Measurements from ENCODE around the gene ZNF18.

The ZNF18 gene, protein sequence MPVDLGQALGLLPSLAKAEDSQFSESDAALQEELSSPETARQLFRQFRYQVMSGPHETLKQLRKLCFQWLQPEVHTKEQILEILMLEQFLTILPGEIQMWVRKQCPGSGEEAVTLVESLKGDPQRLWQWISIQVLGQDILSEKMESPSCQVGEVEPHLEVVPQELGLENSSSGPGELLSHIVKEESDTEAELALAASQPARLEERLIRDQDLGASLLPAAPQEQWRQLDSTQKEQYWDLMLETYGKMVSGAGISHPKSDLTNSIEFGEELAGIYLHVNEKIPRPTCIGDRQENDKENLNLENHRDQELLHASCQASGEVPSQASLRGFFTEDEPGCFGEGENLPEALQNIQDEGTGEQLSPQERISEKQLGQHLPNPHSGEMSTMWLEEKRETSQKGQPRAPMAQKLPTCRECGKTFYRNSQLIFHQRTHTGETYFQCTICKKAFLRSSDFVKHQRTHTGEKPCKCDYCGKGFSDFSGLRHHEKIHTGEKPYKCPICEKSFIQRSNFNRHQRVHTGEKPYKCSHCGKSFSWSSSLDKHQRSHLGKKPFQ

DNA sequence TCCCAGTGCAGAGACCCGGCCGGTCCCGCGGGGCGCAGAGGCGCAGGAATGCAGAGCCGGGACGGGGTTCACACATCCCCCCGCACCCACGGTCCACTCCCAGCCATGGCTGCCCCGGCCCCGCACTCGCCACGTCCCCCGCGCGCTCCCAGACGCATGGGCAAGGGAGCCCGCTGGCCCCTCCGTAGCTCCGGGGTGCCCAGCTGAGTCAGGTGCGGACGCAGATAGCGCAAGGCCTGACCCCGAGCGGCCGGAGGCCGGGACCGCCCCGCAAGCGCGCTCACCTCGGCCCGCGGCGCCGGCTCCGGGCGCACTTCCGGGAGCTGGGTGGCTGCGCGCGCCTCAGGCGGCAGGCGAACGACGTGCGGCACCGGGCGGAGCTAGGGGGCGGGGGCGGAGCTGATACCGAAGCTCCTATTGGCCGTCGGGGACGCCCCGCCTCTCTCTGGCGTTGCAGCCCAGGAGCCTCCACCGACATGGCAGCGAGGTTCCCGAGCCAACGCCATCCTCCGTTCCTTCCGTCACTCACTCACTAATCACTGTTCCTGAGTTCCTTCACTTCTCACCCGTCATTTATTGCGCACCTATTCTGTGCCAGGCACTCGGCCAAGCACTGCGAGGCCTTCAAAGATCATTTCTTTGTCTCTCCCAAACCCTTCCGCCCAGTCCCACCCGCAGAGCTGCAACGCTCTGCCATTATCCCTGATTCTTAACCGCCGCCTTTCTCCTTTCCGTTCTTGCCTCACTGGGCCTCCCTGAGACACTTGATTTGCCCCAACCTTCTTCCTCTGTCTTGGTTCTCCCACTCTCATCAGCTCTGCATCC, at the start of gene ZNF18:
ZNF18 (minus strand) TSS at position 329 of the 825 bp plus-strand sequence. CDS start 4,646 bp downstream, outside the sequence.
- peak; percentile 93 for DNase-seq

DNA sequence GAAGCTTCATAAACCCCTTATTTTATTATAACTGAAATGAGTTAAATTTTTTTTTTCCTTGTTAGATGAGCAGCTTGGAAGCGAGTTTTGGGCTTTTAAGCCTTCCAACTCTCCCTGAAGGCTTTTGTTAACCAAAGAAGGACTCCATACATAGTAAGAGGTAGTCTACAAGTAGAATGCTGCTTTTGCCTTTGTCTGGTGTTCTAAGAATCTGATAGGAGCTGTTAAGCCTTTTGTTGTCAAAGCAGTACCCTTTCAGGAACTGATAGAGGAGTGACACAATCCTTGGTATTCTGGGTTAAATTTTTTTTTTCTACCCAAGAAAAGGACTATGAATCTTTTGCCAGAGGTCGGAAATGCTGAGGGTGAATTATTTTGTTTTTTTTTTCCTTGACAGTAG, 49.5 kb upstream of the ZNF18 start:
- no peak for DNase-seq

DNA sequence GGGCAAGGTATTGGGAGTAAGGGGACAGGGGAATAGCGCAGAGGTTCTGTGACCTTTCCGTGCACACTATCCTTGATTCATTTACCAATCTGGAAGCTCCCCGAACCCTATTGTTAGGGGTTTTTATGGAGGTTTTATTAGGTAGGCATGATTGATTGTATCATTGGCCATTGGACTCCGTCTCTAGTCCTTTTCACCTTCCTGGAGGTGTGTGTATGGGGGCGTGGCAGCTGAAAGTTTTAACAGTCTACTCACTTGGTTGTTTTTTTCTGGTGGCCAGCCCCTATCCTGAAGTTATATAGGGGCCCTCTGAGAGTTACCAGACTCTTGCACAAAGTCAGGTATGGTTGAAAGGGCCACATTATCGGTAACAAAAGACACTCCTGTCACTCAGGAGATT, 46.4 kb upstream of the ZNF18 start:
- no peak for DNase-seq

DNA sequence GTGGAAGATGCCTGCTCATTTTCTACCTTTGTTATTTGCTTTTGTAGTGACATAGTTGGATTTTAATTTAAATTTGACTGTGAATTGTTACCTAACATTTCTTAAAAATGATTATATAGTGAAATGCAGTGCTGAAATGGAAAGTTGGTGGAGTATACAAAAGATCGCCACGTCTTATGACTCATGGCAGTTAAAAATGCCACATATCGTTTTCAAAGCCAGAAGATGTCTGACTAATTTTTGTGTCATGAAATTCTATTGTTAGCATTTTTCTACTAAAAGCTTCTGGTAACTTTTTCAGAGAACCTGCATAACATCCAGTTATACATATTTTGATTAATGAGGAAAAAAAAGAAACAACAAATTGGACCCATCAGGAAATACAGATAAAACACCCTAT, 44.0 kb upstream of the ZNF18 start:
- DNase-seq = no peak

DNA sequence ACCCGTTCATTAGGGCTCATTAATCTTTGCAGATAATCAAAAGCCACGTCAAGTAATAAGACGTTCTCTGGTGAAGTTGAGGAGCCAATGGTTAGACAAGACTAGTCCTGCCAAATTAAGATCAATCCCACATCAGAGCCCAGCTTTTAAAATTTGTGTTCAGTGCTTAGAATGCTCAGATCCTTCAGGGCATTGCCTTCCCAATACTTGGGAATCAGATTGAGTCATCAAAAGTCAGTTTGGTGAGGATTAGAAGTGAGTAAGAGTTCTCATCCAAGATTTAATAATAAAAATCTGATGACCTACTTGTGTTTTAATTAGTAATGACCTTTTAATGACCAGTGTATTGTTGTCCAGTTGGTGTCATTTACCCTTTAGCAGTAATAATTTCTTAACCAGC, 43.2 kb upstream of the ZNF18 start:
- DNase-seq = no peak

DNA sequence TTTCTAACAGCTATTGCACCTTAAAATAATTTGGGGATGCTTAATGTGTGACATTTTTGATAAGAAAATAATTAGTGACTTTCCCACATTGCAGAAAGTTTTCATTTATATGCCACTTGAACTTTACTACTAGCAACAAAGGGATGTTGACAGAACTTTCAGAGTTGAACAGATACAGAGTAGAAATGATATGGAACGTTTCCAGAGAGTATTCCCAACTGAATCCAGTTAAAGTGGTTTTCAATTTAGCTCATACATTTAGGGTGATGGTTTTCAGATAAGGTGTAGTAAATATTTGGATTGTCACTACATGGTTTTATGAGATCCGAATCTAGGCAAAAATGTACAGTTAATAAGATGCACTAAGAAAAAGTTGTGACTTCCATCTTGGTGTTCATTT, 40.7 kb upstream of the ZNF18 start:
- DNase-seq = no peak

DNA sequence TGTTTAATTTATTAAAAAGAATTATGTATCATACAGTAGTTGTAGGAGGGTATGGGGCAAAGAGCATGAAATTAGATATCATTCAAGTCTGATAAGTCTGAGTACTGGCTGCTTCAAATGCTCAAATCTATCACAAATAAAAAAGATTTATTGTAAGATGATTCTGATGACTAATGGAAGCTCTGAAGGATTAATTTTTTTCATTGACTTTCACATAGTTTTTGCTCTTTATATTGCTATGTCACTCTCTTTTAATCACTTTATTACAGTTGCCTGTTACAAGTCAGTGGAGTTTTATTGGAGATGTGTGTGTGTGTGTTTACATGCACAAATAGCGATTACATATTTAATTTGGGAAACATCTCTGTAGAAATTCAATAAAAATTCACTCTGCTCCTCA, 38.4 kb upstream of the ZNF18 start:
- no peak for DNase-seq

DNA sequence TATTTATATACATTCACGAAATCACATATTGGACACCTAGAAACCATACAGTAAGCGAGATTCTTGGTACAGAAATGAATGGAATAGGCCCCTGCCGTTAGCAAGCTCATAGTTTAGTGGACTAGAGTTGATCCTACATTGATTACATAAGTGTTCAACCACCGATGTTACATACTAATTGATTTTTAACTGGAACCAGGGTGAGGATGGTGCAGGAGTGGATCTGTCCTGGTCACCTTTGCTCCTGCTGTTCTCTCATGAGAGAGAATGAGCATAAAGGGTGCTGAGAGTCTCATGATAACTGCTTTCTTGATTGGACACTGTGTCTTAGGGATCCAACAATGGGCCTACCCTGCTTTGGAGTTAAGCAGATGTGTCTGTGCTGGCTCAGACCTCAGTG, 37.3 kb upstream of the ZNF18 start:
- no peak for DNase-seq

DNA sequence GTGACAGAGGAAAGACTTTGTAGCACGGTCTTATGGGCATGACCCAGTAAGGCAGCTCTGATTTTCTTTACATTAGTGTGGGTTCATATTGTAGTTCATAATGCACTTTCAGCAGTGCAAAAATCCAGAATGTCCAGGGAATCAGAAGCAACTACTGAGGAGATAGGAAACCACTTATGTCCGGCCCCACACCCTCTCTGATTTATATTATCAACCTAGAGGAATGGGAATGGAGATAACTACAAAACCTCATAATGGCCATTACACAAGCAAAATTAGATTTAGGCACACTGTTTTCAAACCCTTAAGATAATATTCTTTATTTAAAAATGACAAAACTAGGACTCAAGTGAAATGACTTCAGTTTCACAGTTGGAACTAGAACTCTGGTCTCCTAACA, 31.3 kb upstream of the ZNF18 start:
- DNase-seq = no peak

DNA sequence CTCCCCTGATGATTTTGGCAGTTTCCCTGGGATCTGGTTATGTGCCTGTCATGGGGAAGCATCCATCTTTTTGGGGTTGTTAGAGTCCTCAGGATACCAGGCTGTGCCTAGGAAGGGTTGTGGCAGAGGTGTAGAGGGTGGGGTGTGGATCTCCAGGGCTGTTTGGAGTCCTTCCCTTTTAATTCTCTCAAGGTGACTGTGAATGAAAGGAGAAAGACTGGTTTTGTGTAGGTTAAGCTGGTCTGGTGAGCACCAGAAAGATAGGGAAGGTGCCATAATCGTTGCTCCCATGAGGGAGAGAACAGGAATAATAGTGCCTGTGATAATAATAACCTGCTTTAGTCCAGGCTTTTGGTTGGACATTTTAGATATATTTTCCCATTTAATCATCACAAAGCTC, 30.4 kb upstream of the ZNF18 start:
- DNase-seq = no peak

DNA sequence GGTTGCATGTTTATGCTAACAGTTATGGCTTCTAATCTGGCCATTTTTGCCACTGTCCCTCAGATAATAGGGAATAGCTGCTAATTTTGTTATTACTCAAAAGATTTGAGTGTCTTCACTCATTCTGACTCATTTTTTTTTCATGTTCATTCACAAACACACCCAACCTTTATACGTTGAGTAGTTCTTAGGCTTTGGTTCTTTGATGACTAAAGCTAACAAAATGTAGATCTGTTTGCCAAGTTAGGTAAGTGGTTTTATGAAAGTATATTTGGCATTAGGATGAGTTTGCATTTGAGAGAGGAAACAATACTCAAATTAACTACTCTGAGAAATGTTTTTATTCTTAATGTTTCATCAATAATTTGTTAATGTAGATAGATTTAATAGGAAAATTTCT, 27.1 kb upstream of the ZNF18 start:
- no peak for DNase-seq

DNA sequence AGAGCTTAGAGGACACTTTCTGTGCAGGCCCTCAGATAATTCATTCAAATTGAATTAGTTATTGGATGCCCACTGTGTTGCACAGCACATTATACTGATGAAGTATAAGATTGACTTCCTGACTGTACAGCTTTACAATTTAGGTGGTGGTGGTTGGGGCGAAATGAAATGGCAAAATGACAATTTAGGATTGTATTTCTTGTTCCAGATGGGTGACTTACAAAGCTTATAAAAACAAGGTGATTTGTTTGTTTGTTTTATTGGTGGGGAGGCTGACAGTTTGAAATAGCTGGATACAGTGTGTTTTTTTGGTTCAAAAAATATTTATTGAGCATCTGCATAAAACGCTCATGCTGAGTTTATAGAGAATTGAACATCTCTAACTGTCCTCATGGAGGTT, 25.0 kb upstream of the ZNF18 start:
- no peak for DNase-seq

DNA sequence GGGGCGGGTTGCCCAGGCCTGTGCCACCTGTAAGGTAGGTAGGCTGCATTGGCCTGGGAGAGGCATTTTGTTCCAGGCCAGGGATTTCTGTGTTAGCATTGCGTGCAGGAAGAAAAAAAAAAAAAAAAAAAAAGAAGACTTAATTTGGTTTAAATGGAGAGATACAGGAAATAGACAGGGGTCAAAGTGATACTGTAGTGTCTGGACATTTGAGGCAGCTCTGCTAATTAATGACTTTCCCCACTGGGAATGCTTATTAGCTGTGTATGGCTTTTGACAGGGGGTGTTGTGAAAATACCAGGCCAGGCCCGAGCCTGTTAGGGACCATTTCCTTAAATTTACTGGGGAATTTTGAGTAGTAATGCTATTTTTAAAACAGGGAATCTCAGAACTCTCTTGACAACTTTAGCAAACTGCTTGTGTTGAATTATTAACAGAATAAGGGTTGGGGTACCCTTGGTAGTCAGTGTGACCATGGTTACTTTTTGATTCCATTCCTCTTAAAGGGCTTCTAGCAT, 24.4 kb upstream of the ZNF18 start:
- peak; percentile 37 for DNase-seq

DNA sequence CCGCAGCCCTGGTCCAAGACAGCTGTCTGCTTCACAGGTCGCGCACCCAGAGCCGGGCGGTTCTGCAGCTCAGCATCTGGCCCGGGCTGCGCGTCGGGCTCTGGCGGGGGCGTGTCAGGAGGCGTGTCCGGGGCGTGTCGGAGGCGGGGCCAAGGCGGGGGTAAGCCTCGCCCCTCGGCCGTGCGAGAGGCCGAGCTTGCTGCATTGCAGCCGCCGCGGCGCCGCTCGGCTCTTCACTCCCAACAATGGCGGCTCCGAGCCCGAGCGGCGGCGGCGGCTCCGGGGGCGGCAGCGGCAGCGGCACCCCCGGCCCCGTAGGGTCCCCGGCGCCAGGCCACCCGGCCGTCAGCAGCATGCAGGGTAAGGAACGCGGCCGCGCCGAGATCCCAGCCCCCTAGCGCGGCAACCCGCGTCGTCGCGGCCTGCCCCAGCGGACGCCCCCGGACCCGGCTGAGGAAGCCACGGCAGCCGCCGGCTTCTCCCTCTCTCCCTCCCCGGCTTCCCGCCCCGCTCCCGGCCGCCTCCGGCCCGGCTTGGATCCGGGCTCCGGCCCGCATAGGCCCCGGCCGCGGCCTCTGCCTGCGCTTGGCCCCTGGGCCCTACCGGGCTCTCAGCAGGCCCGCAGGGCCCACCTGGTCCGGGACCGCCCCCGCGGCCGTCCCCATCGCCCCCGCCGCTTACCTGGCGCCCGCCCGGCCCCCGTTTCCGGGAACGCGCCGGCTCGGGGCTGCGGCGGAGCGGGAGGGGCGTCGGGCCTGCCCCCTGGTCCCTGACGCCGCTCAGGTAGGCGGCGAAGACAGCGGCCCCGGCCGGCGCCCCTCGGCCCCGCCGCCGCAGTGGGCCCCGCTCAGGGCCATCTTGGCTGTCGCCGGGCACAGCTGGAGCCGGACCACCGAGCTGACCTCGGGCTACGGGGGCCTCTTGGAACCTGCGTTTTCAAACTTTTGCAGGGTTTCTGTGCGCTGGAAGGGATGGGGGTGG, 23.7 kb upstream of the ZNF18 start, which contains the start of gene MAP2K4:
MAP2K4 (plus strand) TSS at position 236 of the 981 bp plus-strand sequence; CDS start at position 246, 10 bp downstream.
- peak; percentile 84 for DNase-seq

DNA sequence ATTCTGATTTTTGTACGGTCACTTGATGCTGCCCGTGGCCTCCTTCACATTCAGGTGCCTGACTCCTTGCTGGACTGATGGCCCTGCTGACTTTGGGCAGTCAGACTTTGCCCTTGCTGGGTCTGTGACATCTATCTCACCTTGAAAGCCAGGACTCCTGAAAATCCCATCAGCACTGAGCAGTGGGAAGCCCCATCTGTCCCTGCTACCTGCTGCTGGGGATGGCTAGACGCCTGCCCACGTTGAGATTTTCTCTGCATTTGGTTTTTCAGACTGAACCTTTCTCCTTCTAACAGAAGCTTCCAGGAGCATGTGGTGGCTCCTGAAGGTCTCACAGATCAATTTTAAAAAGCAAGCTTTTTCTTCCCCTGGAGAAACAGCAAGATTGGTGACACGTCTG, 10.2 kb upstream of the ZNF18 start:
- no peak for DNase-seq

DNA sequence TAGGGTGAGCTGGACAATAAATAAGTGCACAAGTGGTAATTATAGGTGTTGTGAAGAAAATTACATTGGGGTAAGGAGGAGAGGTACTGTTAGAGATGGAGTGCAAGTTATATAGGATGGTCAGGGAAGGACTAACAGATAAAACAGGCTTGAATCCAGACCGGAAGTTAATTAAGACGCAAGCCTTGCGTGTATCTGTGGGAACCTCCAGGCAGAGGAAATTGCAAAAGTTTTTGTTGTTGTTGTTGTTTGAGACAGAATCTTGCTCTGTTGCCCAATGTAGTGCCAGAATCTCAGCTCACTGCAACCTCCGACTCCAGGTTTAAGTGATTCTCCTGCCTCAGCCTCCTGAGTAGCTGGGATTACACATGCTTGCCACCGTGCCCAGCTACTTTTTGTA, 2.4 kb upstream of the ZNF18 start:
- DNase-seq = no peak

DNA sequence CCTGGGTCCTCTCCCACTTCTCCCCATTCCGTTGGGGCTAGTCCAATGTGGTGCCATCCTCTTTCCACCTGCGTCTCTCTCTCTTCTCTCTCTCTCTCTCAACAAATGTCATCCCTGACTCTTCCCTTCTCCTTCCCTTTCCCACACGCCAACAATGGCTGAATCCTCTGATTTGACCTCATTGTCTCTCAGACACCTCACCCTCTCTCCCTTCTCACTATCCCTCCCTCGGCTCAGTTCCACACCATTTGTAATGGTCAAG, 628 bp upstream of the ZNF18 start:
- DNase-seq = no peak

DNA sequence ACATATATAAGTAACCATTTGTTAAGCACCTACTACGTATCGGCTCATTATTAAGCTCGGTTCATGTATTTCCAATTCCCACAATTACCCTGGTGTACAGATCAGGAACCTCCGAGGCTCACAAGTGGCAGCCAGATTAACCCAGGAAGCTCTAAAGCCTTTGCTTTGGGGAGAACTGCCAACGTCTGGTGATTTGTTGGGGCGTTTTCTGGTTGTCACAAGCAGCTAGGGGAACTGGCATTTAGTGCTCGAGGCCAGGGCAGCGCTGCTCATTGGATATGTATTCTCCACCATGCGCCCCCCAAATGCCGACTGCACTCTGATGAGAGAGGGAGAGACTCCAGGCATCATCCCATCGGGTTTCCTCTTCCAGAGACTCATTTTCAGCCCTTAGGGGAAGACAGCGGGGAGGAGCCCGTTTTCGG, 541 bp downstream of the ZNF18 start:
- peak; percentile 55 for DNase-seq

DNA sequence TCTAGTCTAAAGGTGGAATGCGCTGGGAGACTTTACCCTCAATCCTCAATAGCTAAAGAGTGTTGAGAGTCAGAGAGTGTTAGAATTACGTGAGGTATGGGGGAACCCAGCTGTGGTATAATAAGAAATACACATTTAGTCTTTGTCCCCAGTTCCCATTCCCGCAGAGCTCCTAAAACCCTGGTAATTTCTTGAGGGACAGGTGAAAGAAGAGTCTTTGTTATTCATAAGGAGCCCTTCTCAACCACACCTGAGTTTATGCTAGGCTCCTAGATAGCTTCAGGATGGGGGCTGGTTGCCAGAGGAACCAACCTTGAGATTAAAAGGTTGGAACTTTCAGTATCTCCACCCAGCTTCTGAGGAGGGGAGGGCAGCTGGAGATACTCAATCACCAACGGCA, 5.8 kb downstream of the ZNF18 start:
- DNase-seq = no peak

DNA sequence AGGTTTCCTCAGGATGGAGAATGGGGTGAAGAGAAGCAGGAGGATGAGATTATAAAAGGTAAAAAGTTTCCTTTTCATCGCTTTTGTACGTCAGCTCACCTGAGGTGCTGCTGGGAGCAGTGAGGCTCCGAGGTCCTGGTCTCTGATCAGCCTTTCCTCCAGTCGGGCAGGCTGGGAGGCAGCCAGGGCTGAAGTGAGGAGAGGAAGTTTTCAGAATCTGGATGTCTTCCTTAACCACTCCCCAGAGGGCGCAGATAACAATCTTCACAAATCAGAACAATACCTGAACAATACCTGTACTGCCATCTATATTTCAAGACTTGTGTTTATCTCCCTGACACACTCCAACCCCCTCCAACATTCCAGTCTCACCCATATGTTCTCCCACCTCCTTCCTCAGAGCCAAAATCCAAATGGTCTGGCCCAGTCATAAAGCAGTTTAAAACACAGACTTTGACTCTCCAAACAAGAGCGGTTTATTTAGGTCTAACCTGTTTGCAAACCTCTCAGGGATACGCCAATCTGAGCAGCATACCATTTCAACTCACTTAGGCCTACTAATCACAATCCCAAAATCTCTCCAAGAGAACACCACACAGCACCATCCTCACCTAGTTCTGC, 6.8 kb downstream of the ZNF18 start:
- DNase-seq = no peak

DNA sequence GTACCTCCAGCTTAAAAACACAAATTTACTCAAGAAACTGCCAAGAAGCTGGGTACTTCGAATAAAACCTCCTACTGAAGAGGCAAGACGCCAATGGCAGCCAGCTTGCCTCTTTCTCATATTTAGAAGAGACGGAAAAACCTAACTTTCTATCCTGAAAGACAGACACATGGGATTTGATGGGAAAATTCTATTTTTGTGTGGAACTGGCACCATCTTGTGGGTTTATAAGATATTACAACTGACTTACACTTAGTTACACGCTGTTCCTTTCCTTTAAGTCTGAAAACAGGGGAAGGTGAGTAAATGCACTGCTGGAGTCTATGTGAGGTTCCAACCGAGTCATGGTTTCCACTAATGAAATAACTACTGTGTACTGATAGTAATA, 10.3 kb downstream of the ZNF18 start:
- peak; percentile 3 for DNase-seq
